Muscle layer of colon (tissue), 2 donors: Measurements from ENCODE around the gene C5orf63.
"Not testable (repeated sequence)": the region's sequence is repeated elsewhere in the genome, so short reads cannot be mapped to it uniquely, and the experiment has no call there.

Experiments used
- H3K27ac ChIP-seq: one replicate; pipeline ENCODE4 v1.7.0; 2013; ENCODE audit warnings: low read depth, mild to moderate bottlenecking, low read length, moderate library complexity
- H3K27me3 ChIP-seq, 2 donors: one replicate each; pipeline ENCODE4 v1.7.0; 2013; ENCODE audit warnings: low read length in 2 of 2, mild to moderate bottlenecking in 2 of 2; ENCODE audit not compliant: insufficient read depth in 2 of 2, control insufficient read depth in 1 of 2
- H3K36me3 ChIP-seq: one replicate; pipeline ENCODE4 v1.7.0; 2013; ENCODE audit warnings: mild to moderate bottlenecking, low read length; ENCODE audit not compliant: insufficient read depth
- H3K4me1 ChIP-seq: one replicate; pipeline ENCODE4 v1.7.0; 2013; ENCODE audit warnings: mild to moderate bottlenecking, low read length; ENCODE audit not compliant: insufficient read depth
- H3K4me3 ChIP-seq, 2 donors: one replicate each; pipeline ENCODE4 v1.7.0; 2013; ENCODE audit warnings: low read length in 2 of 2, low read depth in 1 of 2, mild to moderate bottlenecking in 1 of 2, moderate library complexity in 1 of 2
- H3K9ac ChIP-seq: one replicate; pipeline ENCODE4 v1.7.0; 2013; ENCODE audit warnings: low read length
- H3K9me3 ChIP-seq: one replicate; pipeline ENCODE4 v1.7.0; 2013; ENCODE audit warnings: mild to moderate bottlenecking, low read length
- donor health status: abdominal sarcoma.
- donor health status: Adenocarcinoma of cecum.

Gene C5orf63

GRCh38 chr5:127012916-127013315 lies 60.4 kb downstream of the C5orf63 start:
- Histone ChIP-seq H3K27ac (no peak overlapping the region), H3K4me1 (peaks cover 5% of the 10 kb centered on the region), H3K9me3 (no peaks in the 10 kb centered on the region), H3K27me3 (no peaks in the 10 kb centered on the region), H3K9ac (no peak overlapping the region), H3K4me3 (no peak overlapping the region), H3K36me3 (no peaks in the 10 kb centered on the region)

GRCh38 chr5:127011961-127012644 lies 61.2 kb downstream of the C5orf63 start:
- no peaks in the 10 kb centered on the region for H3K9me3 ChIP-seq
- H3K27me3 ChIP-seq = no peaks in the 10 kb centered on the region
- H3K4me3 ChIP-seq = no peak overlapping the region
- H3K9ac ChIP-seq = no peak overlapping the region
- no peaks in the 10 kb centered on the region for H3K36me3 ChIP-seq
- peaks cover 5% of the 10 kb centered on the region for H3K4me1 ChIP-seq
- H3K27ac ChIP-seq = no peak overlapping the region

- Histone ChIP-seq H3K9me3 (no peaks in the 10 kb centered on the region), H3K27ac (no peak overlapping the region), H3K4me1 (peaks cover 5% of the 10 kb centered on the region), H3K9ac (no peak overlapping the region), H3K27me3 (no peaks in the 10 kb centered on the region), H3K36me3 (no peaks in the 10 kb centered on the region), H3K4me3 (no peak overlapping the region)
Measured at GRCh38 chr5:127011153-127011552, 62.1 kb downstream of the C5orf63 start.

GRCh38 chr5:127010362-127010761 lies 62.9 kb downstream of the C5orf63 start:
- peaks cover 5% of the 10 kb centered on the region for H3K4me1 ChIP-seq

GRCh38 chr5:127009784-127010183 lies 63.5 kb downstream of the C5orf63 start:
- H3K27ac ChIP-seq = no peak overlapping the region
- H3K4me1 ChIP-seq = peaks cover 5% of the 10 kb centered on the region
- H3K9ac ChIP-seq = no peak overlapping the region
- H3K27me3 ChIP-seq = no peaks in the 10 kb centered on the region
- no peaks in the 10 kb centered on the region for H3K9me3 ChIP-seq
- H3K4me3 ChIP-seq = no peak overlapping the region
- no peaks in the 10 kb centered on the region for H3K36me3 ChIP-seq

More at GRCh38 chr5:127010362-127010761, 62.9 kb downstream of the C5orf63 start:
- no peaks in the 10 kb centered on the region for H3K9me3 ChIP-seq
- H3K9ac ChIP-seq = no peak overlapping the region
- H3K27me3 ChIP-seq = no peaks in the 10 kb centered on the region
- no peak overlapping the region for H3K27ac ChIP-seq
- H3K4me3 ChIP-seq = no peak overlapping the region
- H3K36me3 ChIP-seq = no peaks in the 10 kb centered on the region

- H3K36me3 ChIP-seq = no peaks in the 10 kb centered on the region
- H3K4me3 ChIP-seq = no peak overlapping the region
- no peaks in the 10 kb centered on the region for H3K9me3 ChIP-seq
- H3K4me1 ChIP-seq = peaks cover 5% of the 10 kb centered on the region
- no peak overlapping the region for H3K27ac ChIP-seq
- H3K27me3 ChIP-seq = no peaks in the 10 kb centered on the region
- H3K9ac ChIP-seq = no peak overlapping the region
Measured at GRCh38 chr5:127008300-127008975, 64.9 kb downstream of the C5orf63 start.

GRCh38 chr5:127007522-127007921 lies 65.8 kb downstream of the C5orf63 start:
- H3K36me3 ChIP-seq = no peaks in the 10 kb centered on the region
- no peak overlapping the region for H3K27ac ChIP-seq
- no peaks in the 10 kb centered on the region for H3K27me3 ChIP-seq
- H3K4me3 ChIP-seq = no peak overlapping the region
- H3K9ac ChIP-seq = no peak overlapping the region
- peaks cover 6% of the 10 kb centered on the region for H3K4me1 ChIP-seq
- no peaks in the 10 kb centered on the region for H3K9me3 ChIP-seq

GRCh38 chr5:127006744-127007143 lies 66.6 kb downstream of the C5orf63 start:
- Histone ChIP-seq H3K9ac (no peak overlapping the region), H3K4me1 (peaks cover 10% of the 10 kb centered on the region), H3K27ac (no peak overlapping the region)

GRCh38 chr5:127005282-127005681 lies 68.0 kb downstream of the C5orf63 start:
- not testable (repeated sequence) for H3K9me3 ChIP-seq, H3K36me3 ChIP-seq, H3K4me1 ChIP-seq, H3K9ac ChIP-seq, H3K27ac ChIP-seq, H3K27me3 ChIP-seq, H3K4me3 ChIP-seq

More at GRCh38 chr5:127006744-127007143, 66.6 kb downstream of the C5orf63 start:
- Histone ChIP-seq H3K4me3 (no peak overlapping the region), H3K27me3 (no peaks in the 10 kb centered on the region), H3K36me3 (no peaks in the 10 kb centered on the region), H3K9me3 (no peaks in the 10 kb centered on the region)

- Histone ChIP-seq H3K4me3 (no peak overlapping the region), H3K9ac (no peak overlapping the region), H3K4me1 (peaks cover 5% of the 10 kb centered on the region), H3K27ac (no peak overlapping the region), H3K9me3 (no peaks in the 10 kb centered on the region), H3K27me3 (no peaks in the 10 kb centered on the region), H3K36me3 (no peaks in the 10 kb centered on the region)
Measured at GRCh38 chr5:127004721-127005120, 68.6 kb downstream of the C5orf63 start.

- H3K27me3 ChIP-seq = no peaks in the 10 kb centered on the region
- no peak overlapping the region for H3K27ac ChIP-seq
- no peak overlapping the region for H3K4me3 ChIP-seq
- H3K36me3 ChIP-seq = no peaks in the 10 kb centered on the region
- H3K4me1 ChIP-seq = peaks cover 5% of the 10 kb centered on the region
- H3K9ac ChIP-seq = no peak overlapping the region
- H3K9me3 ChIP-seq = no peaks in the 10 kb centered on the region
Measured at GRCh38 chr5:127003798-127004495, 69.4 kb downstream of the C5orf63 start.
